Stimulated activated CD8-positive, alpha-beta memory T cell treated with anti-CD3 and anti-CD28 coated beads, Interleukin-2, amount 100 ng/mL, for 48 hours (primary cell): ENCODE data around the gene IL12B.
"Not testable (repeated sequence)": the region's sequence is repeated elsewhere in the genome, so short reads cannot be mapped to it uniquely, and the experiment has no call there.

Experiments used
- DNase-seq, 2 donors: peaks; one replicate each; pipeline ENCODE4 v3.0.0-alpha.2; 2020; ENCODE audit warnings: low read depth in 2 of 2

IL12B gene

DNA sequence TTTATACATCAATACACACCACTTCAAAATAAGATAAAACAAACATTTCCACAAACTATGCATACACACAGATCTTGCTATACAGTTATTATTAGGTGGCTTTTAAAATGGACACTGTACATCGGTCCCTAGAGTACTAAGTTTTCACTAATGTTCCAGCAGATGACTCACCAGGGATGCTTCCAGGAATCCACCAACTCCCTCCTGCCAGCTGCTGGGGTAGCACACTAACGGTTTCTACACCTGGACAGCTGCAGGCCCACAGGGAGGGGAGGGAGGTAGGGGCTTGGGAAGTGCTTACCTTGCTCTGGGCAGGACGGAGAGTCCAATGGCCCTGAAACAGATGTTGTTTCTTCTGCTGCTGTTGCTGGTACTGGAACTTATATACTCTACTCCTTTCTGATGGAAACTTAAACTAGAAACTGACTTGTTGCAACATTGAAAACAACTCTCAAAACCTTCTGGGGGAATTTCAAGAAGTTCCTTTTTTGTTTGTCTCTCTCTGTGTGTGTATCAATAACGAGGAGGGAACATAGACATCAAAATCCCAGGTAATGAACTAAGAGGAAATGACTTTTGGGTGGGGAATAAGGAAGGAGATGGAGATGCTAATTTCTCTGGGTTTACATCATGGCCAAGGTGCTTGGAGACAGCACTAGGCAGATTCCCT, at the start of gene IL12B:
Gene IL12B, minus strand, starts transcription at position 357 of the 670 bp plus-strand sequence. CDS start 3,705 bp downstream, outside the sequence.
- no peak for DNase-seq

DNA sequence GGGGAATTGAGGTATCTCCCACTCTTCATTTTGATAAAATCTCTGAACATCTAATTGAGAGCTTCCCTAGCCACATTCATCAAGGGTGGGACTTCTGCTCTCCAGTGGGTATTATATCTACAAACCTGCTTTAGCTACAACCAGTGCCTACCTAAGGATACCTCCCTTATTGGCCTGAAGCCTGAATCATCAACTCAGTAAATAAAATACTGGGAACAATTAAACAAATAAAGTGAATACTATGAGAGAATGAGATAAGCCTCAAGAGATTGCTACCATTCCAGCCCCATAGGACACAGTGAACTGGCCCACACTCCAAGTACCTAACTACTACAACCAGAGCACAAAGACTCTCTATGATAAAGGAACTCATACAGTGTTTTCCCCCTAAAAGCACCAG, 47.4 kb upstream of the IL12B start:
- DNase-seq, result no peak

DNA sequence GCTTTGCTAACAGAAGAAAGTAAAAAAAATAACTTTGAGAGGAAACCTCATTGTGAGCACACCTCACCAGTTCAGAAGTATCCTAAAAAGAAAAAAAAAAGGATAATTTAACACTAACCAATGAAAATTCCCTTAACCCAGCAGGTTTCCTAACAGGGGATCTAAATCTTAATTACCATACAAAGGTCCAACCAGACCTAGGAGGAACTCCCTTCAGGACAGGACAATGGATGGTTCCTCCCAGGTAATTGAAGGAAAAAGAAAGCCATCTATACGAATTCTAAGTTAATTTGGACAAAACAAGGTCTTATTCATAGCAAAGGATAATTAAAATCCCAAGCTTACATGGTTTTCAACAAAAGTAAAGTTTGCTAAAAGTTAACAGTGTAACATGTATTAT, 37.6 kb upstream of the IL12B start:
- not testable (repeated sequence) for DNase-seq

DNA sequence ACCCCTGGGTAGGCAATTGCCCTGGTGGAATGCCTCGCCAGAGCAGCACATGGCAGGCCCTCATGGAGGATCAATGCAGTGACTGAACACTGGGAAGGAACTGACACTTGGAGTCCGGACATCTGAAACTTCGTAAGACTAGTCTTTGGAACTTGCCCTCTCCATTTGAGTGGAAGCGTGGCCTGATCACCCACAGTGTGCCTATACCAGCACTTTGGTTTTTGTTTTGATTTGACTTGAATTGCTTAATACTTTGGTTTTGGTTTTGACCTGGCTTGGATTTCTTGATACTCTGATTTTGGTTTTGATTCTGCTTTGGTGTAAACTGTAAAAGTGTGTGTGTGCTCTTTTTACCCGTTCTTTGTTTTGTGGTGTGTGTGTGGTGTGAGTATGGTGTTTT, 36.5 kb upstream of the IL12B start:
- not testable (repeated sequence) for DNase-seq

DNA sequence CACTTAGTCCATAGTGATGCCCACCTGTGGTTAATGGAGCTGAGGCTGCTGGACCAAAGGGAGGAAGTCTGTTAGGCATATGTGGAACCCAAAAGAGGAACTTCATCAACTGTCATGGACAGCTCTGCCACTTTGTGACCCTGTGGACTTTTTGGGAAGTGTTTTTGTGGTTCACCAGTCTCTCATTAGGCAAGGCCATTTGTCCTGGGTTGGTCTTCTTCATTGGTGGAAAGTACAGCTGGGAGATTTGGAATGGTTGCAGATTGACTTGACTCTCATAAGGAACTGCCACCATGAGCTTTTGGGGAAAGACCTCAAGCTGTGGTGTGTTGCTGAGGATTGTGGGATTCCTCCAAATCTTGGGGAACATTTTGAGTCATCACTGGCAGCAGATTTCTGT, 31.9 kb upstream of the IL12B start:
- no peak for DNase-seq

DNA sequence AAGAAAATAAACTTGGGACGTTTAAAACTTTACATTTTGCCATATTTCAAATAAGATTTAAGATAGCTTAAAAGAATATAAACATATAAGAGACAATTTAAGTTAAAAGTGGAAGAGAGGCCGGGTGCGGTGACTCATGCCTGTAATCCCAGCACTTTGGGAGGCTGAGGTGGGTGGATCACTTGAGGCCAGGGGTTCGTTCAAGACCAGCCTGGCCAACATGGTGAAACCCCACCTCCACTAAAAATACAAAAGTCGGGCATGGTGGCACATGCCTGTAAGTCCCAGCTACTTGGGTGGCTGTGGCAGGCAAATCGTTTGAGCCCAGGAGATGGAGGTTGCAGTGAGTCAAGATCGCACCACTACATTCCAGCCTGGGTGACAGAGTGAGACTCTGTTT, 29.6 kb upstream of the IL12B start:
- DNase-seq, result not testable (repeated sequence)

DNA sequence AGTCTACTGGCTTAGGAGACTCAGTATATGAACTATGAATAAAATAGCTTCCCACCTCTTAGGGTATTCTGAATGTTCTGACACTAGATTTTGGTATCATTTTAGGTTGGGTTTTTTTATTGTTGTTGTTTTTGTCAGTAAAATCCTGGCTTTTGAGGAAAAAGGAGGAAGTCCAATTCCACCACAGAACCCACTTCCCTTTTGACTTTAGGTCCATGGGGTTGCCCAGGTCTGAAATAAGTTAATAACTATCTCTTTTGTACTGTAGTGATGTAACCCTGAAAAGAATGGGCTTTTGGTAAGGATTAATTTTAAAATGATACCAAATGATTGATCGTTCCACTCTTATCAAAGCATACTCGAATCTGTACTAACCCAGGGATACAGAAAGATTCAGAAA, 29.1 kb upstream of the IL12B start:
- DNase-seq, result no peak

DNA sequence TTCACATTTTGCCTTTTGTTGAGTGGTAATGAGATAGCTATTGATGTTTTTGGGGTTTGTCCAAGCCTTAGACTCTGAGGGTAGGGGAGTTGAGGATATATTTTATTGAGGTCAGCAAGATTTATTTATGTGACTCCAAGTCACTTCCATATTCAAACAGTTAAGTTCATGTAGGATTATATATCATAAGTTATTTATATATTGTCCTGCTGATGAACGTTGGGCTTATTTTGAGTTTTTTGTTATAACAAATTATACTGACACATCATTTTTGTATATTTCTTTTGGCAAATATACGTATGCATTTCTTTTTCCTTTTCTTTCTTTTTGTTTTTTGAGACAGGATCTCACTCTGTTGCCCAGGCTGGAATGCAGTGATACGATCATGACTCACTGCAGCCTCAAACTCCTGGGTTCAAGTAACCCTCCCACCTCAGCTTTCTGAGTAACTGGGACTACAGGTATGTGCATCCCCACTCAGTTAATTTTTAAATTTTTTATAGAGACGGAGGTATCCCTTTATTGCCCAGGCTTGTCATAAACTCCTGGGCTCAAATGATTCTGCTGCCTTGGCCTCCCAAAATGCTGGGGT, 23.5 kb upstream of the IL12B start:
- DNase-seq, result no peak

DNA sequence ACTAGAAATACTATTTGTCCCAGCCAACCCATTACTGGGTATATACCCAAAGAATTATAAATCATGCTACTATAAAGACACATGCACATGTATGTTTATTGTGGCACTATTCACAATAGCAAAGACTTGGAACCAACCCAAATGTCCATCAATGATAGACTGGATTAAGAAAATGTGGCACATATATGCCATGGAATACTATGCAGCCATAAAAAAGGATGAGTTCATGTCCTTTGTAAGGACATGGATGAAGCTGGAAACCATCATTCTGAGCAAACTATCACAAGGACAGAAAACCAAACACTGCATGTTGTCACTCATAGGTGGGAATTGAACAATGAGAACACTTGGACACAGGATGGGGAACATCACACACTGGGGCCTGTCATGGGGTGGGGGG, 20.4 kb upstream of the IL12B start:
- not testable (repeated sequence) for DNase-seq

DNA sequence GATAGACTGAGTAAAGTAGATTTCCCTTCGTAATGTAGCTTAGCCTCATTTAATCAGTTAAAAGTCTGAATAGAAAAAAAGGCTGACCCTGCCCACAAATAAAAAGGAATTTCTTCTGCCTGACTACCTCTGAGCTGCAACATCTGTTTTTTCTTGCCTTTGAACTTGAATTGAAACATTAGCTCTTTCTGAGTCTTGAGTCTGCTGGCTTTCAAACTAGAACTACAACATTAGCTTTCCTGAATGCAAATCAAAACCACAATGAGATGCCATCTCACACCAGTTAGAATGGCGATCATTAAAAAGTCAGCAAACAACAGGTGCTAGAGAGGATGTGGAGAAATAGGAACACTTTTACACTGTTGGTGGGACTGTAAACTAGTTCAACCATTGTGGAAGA, 19.9 kb upstream of the IL12B start:
- DNase-seq, result not testable (repeated sequence)

DNA sequence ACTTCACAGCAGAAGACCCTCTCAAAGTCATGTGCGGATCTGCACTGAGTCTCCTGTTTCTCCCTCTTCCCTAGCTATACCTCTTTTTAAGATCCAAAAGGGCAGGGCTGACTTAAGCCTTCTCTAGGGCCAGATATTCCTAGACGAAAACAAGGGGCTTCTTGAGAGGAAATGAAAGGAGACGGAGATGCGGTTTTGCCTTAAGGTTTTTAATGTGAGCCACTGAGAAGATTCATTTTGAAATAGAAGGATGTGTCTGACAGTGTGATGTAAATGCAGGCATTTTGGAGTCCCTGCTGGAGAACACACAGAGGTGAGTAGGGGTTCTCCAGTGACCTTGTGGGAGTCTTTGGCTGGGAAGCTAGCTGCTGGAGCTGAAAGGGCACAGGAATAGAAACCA, 15.6 kb upstream of the IL12B start:
- no peak for DNase-seq

DNA sequence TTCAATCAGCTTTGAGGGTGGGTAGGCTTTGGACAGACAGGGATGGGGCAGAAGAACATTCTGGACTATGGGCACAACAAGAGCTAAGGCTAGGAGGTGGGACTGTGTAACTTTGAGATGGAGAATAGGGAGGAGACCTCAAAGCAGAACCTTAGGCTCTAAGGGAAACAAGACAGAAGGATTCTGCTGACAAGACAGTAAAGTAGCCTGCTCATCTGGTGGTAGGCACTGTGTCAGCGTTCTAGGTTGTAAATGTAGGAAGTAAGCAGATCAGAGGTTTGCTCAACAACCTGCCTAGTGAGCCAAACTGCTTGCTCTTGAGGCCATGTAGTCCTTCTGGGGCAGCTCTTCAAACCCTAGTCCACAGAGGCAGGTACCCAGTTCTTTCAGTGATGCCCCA, 15.0 kb upstream of the IL12B start:
- DNase-seq, result no peak

DNA sequence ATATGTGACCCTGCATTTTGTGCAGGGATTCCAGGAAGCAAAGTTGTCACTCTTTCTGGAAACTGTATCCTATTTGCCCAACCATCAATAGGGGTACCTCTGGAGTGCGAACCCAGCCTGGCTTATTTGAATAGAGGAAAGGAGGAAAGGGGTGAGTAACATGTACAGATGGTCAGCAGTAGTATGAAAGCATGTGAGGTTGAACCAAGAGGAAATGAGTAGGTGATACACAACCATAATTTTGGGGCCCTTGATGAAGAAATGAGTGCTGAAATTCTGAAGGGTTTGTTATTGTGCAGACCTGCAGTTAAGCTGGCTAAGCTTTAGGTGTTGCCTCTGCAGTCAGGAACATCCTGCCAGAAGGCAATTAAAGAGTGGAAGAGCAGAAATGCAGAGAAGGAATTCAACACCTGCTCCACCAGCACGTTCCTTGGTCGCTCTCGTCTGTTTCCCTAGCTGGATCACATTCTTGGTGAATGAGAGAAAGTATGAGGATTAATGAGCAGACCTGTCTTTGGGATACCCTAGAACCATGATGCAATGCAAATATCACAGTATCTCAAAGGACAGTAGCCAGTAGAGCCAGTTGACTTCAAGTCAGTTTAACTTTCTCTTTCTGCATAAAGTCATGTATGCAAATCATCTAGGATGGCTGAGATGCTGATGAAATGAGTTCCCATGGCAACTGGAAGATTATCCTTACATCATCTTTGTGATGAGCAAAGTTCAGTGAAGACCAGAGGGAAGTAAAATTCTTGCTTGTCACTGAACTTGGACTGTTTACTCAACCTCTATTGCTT, 13.2 kb upstream of the IL12B start:
- no peak for DNase-seq

DNA sequence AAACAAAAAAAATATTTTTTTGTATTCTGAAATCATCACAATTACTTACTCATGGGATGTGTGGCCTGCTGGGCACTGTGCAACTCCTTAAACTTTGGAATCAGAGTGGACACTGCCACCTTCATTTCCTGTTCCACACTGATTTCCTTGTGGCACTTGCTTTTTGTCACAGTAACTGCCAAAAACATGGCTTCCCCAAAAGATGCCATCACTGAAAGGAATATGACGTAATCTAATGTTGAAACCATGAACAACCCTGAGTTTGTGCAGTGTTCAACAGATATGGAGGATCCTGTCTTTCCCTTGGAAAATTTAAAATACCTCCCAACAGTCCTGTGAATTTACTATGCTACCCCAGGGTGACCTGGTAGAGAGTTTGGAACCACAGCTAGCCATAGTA, 12.6 kb upstream of the IL12B start:
- DNase-seq, result no peak

DNA sequence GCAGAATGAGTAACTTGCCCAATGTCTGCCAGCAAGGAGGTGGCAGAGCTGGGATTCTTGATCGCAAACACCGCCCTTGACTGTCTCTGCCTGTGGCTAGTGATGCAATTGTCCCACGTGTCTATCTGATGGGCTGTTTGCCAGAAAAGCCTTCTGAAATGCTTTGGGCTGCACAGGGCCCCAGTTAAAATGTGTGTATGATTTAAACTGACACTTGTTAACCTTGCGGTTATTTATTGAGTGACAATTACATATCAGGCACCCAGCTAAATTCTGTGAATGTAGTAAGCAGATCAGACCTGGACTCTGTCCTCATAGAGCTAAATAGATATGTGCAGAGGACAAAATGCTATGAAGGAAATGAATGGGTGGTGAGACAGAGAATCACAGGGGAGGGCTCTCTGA, 11.6 kb upstream of the IL12B start:
- peak; percentile 18 to 34 for DNase-seq

DNA sequence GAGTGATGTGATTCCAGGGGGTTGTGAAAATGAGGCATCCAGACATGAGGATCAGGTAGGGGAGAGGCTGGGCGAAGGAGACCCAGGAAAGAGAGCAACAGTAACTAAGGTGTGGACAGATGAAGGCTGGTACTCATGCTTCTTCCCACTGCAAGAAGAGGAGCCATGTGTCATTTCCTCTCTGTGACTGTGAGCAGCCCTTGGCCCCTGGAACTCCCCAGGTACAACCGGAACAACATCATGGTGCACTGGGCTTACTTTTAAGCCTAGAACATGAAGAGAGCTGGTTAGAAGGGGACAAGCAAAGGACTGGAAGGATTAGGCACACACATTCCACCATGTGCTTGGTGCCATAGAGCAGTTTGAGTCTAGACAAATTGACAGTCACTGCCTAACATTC, 10.9 kb upstream of the IL12B start:
- DNase-seq, result no peak

DNA sequence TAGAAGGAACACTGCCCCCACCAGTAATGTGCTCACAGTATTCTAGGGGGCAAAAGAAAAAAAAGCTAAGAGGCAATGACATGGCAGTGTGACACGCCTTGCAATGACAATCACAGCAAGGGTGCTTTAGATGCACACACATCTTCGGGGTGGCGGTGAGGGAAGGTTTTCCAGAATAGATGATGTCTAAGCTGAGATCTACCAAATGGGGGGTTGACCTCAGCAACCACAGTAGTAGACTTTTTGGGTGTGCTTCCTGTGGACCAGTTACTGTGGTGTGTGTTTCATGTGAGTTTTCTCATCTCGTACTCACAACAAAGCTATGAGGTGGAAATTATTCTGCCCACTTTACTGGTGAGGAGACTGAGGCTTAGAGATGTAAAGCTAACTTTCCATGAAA, 10.2 kb upstream of the IL12B start:
- peak; percentile 4 to 30 for DNase-seq

DNA sequence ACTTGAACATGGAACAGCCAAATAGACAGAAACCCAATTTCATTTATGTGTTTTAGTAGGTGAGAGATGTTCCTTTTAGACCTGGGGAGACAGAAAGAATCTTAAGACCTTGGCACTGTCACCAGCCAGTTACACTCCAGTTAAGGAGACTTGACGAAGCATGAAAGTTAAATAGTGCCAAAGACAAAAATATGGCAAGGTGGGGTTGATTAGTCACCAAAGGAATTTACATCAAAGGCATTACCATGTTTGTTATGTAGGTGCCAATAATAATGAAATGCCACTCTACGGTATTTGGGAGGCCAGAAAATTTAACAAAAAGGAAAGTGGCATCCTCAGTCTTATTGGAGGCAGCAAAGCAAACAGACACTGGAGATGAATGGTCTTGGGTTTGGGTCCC, 9.2 kb upstream of the IL12B start:
- DNase-seq, result no peak

DNA sequence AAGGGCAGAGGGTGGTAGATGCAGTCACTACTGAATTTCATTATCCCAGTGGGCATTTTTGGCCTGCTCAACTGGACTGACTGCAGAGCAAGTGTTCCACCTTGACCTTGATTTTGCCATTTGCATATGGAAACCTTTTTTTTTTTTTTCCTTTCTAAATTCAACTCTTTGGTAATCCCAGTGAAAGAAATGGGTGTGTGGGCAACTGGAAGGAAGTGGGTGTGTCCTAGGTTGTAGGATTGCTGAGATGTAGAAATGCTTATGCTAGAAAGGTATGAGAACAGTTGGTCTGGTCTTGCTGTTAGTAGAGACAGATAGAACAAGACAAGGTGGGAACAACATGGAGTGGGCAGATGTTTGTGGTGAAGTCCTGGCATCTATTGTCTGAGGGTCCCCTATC, 7.8 kb upstream of the IL12B start:
- no peak for DNase-seq

DNA sequence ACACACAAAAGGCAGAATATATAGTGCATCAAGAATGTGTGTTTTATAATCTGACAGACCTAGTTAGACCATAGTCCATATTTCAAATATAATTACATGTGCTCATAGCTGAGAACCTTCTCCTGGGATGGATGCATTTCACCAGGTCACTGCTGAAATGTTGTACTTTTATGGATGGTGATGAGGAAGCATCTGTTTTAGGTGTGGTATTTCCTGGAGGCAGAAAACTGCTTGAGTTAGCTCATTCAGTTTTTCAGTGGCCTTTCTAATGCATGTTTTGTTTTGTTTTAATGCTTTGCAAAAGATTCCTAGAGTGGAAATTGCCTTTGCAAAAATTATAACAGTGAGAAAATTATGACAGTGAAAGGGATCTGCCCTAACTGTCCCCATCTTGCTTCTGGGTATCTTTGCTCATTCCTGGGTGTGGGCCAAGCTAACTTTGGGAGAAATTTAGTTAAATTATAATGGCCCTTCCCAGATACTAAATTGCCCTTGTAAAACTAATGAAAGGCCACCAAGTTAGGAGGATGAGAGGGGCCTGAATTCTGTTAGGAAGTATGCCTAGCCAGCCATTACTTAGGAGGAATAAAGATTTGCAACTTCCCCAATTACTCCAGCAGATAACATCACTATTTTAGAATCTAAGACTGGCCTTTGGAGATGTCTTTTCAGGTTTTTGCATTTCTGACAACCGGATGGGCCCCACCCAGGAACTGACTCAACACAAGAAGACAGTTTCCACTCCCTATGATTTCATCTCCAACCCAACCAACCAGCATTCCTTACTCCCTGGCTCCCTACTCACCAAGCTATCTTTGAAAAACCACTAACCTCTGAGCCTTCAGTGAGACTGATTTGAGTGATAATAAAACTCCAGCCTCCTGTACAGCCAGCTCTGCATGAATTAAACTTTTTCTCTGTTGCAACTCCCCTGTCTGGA, 7.0 kb upstream of the IL12B start:
- DNase-seq, result peak in 1 of 2 donors; percentile 22

DNA sequence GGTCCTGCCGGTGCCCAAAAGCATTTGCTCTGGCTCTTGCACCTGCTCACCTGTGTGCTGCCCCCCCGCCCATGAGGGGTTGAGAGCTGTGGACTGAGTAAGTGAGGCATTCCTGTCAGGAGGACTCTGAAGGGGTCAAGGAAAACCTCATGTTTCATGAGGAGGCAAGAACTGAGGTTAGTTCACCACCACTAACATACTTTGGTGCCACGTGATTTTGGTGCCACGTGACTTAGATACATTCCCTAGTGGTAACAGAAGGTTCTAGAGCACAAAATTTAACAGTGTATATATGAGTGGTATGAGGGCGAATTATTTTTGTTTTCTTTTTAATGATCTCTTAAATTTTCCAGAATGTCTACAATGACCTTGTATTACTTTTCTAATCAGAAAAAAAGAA, 6.3 kb upstream of the IL12B start:
- DNase-seq, result no peak

DNA sequence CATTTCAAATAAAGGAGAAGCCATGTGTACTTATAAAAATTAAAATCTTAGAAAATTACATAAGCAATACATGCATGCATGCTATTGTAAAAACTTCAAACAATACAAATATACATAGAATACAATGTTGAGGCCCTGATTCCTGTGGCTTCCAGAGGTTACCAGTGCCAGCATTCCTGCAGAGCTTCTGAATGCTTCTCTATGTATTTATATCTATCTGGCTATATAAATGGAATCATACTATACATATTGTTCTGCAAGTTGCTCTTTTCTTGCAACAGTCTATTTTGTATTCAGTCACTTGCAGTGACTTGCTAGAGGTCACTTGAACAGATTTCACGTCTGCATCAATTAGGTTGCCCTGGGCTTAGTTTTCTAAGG, 3.2 kb upstream of the IL12B start:
- DNase-seq, result no peak
